GM12892 (cell line): ENCODE data around the gene CXCL3.

Experiments
- DNase-seq: peaks from one replicate; pipeline ENCODE4 v3.0.0; 2011; ENCODE audit not compliant: insufficient read length
- FAIRE-seq: peaks from 2 replicates; lab custom pipeline; 2011; peaks lifted over from hg19 to GRCh38; lab: Jason Lieb, UNC
- POLR2A ChIP-seq: IDR thresholded peaks from 2 replicates; pipeline ENCODE4 v1.6.1; 2011; ENCODE audit warnings: low read depth, low read length, control low read depth
- POLR2AphosphoS5 ChIP-seq: IDR thresholded peaks from 2 replicates; pipeline ENCODE4 v1.6.1; 2011; ENCODE audit warnings: low read depth, low read length, control low read depth
- TAF1 ChIP-seq: IDR thresholded peaks from 2 replicates; pipeline ENCODE4 v1.6.1; 2011; ENCODE audit warnings: low read depth, mild to moderate bottlenecking, control low read depth, low read length, borderline replicate concordance

Gene CXCL3

DNA sequence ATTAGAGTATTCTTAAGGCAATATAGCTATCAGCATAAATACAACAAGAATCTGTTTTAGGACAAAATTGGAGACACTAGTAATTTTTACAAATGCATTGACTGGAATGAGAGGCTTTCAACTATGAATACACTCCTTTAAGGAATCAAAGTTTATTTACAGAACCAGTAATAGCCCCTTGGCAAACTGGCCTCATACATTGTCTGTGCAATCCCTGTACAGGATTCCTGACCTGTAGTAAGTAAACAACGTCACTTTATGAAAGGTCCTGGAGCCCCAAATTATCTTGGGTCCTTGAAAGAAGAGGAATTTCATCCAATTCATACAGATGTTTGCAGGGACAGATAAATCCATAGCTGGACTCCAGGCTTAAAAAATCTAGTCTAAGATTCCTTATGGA lies 25.4 kb upstream of the CXCL3 start:
- no peak for DNase-seq
- no peak for FAIRE-seq
- TF ChIP-seq POLR2A (no peak), TAF1 (no peak)

DNA sequence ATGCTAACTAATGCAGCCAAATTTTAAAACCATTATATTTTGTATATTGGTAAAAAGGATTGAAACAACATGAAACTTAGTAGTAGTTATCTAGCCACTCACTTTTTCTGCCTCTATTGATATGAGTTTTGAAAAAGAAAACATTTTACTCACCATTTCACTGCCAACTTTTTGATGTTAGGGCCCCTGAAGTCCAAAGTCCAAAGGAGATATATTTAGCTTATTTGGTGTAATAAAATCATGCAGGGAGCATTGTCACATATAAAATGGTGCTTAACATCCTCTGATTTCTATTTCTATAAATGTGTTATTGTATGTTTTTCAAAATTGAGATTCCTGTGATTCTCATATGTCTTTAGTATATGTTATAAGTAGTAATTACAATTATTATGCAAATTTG lies 24.5 kb upstream of the CXCL3 start:
- FAIRE-seq (no peak), DNase-seq (no peak)

DNA sequence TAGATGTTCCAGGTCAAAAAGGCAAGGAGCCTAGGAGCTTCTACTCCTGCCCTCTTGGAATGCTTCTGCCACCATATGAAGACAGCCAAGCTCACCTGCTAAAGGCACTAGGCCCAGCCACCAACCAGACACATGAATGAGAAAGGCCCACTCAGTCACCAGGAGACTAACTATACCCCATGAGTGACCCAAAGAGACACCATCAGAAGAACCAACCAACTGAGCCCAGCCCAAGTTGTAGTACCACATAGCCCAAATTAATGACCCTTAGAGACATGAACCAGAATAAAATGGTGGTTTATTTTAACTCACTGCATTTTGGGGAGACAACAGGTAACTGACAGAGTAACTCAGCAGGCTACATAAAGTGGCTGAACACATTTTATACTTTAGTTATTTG lies 22.9 kb upstream of the CXCL3 start:
- DNase-seq (no peak), FAIRE-seq (no peak)
- TF ChIP-seq POLR2AphosphoS5 (no peak), TAF1 (no peak), POLR2A (no peak)

More for the DNA sequence above, 24.5 kb upstream of the CXCL3 start:
- TF ChIP-seq POLR2A (no peak), TAF1 (no peak), POLR2AphosphoS5 (no peak)

DNA sequence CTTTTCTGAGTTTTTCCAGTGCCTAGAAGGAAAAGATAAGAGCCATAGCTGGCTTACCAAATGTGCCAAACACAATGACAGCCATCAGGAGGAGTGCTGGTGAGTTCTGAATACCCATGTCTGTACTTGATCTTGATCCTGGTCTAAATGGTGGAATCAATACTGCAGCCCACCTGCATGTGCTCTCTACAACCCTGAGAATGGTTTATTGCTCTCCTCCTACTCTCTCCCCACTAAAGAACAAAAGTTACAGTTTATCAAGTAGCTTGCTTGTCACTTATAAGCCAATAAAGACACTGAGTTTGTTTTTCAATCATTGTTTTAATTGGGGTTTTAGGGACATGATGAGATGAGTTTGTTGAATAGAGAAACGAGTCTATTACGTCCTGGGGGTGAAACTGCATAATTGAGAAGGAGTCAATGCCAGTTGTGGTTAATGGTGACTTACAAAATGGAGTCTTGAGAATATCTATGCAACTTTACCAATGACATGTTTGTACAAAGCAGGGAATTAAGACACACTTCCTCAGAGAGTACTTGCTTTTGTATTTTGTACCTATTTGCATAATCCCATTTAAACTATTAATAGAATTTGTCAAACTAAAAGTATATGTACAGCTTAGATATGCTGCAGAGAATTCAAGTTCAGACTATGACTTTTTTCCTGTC lies 20.8 kb upstream of the CXCL3 start:
- TF ChIP-seq TAF1 = no peak
- TF ChIP-seq POLR2AphosphoS5 = no peak
- no peak for TF ChIP-seq POLR2A

DNA sequence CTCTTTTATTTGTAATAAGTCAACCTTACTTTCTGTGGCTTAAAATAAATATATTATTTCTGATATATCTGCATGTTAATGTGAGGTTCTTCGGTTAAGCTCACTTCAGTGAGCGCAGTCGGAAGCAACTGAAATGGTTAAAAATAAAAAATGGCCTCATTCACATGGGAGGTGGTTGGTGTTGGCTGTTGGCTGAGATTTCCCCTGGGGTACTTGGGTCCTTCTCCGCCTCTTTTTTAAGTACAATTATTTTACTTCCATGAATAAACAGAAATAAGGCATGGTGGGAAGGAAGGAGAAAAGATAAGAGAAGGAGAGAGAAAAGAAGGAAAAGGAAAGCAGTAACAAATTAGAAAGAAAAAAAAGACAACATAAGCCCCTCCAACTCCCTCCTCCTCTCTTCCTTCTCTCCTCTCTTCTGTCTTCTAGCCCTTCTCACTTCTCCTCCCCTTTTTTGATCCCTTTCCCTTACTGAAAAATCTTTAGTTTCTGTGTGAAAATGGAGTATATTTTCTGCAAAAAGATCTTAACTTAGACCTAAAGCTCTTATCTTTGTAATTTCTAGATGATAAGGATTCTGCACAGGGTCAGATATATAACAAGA lies 19.7 kb upstream of the CXCL3 start:
- no peak for DNase-seq
- no peak for FAIRE-seq
- TF ChIP-seq POLR2A = no peak
- no peak for TF ChIP-seq TAF1
- TF ChIP-seq POLR2AphosphoS5 = no peak

More for the DNA sequence above, 20.8 kb upstream of the CXCL3 start:
- no peak for FAIRE-seq
- DNase-seq = no peak

DNA sequence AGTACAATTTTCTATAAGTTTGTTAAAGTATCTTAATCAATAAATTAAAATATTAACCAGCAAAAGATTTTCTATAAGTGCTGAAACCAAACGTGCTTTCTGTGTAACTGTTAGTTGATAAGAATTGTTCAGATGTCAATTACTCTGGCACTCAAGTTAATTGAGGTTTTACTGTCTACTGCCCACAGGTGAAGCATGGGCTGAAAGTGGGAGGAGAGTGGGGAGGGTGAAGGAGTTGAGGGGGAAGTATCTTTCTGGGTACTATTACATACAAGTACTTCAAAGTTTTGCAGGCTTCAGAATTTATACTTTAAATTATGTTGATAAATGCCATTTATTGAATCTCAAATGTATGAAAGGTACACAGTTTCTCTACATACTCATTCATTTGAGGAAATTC lies 19.1 kb upstream of the CXCL3 start:
- FAIRE-seq (no peak), DNase-seq (no peak)
- no peak for TF ChIP-seq POLR2A
- TF ChIP-seq TAF1 = no peak
- no peak for TF ChIP-seq POLR2AphosphoS5

DNA sequence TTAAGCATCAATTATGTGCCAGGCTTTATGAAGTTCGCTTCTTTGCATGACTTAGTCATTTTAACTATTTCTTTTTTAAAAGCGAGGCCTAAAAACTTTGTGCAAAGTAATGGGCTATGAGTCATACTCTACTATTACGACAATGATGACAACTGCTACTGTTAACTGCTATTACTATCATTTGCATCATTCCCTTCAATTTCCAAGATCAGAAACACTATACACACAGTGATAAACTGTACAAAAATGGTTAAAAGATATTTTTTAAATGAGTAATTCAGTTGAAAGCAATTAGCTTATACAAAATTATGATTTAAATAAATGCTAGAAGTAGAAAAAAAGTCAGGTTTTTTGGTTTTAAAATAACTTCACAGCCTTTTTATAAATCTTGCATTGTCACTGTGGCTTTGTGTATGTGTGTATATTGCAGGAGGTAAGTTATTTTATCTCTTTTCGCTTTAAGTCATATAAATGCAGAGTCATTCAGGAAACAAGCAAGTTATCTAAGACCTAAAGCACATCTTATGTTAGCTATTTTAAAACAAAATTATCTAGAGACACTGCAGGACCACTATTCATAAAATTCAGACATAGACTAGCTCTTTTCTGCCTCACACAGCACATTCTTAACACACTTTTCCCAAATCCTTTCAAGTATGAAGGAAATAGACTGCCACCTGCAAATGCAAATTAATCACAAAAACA lies 18.5 kb upstream of the CXCL3 start:
- no peak for TF ChIP-seq POLR2AphosphoS5
- TF ChIP-seq TAF1 = no peak
- TF ChIP-seq POLR2A = no peak
- DNase-seq = no peak

DNA sequence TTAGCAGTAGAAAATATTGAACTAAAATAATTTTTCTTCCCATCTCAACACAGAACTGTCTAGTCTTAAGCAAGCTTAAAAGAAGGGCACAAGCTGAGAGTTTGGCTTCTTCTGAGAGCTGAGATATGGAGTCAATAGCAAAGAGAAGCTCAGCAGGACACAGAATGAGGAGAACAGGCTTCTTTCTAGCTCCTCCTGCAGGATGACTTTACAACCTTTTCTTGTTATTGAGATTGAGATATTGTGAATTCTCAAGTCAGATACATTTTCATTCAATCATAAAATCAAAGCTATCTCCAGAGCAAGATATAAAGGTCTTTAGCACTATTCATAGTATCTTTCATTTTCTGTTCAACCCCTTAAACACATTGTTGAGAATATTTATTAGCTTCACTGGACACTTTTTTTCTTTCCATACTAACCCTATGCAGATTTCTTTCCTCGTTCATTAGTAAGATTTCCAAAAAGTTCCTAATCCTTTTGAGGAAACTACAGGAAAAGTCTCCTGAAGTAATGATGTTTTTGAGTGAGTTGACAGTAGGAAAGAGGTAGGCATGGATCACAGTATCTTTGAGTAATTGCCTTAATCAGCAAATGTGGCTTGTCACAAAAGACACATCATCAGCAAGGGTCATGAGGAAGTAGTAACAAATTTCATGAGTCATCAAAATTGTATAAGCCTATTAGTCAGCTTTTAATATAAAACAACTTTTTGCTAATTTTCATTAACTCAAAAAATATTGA lies 17.8 kb upstream of the CXCL3 start:
- FAIRE-seq = no peak
- DNase-seq = no peak
- TF ChIP-seq TAF1 (no peak), POLR2AphosphoS5 (no peak), POLR2A (no peak)

More for the DNA sequence above, 18.5 kb upstream of the CXCL3 start:
- FAIRE-seq = no peak

DNA sequence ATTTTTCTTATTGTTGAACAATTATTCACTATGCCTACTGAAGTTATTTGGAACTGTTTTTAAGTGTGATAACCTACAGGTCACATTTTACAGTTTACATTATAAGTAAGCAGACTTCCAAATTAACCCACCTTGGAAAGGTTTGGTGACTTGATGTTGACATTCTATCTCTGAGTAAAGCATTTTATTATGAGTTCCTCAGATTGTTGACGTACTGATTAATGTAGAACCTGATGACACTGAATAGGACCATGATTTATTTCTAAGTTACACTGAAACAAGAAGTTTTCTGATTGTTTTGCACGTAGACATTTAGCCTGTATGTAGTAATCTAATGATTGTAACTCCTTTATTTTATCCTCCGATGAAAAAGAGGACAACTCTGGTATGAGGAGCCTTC lies 17.0 kb upstream of the CXCL3 start:
- FAIRE-seq (no peak), DNase-seq (no peak)
- TF ChIP-seq POLR2AphosphoS5 = no peak
- no peak for TF ChIP-seq POLR2A
- TF ChIP-seq TAF1 = no peak

DNA sequence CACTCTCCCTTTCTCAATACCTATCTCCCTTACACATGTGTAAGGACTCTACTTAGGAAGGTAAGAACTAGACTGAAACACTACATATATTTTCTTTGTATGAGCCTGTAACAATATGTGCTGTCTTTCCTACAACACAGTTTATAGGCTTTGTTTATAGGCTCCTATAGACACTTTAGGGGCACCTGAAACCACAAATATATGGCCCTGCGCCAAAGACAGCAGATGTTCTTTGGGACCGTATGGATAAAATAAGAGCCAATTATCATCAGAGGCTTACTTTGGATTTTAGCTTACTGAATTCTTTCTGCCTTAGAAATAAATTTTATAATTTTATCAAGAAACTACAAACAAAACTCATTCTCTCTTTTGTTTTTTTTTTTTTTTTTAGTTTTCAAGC lies 16.6 kb upstream of the CXCL3 start:
- FAIRE-seq (no peak), DNase-seq (no peak)
- TF ChIP-seq TAF1 = no peak
- no peak for TF ChIP-seq POLR2AphosphoS5
- TF ChIP-seq POLR2A = no peak

DNA sequence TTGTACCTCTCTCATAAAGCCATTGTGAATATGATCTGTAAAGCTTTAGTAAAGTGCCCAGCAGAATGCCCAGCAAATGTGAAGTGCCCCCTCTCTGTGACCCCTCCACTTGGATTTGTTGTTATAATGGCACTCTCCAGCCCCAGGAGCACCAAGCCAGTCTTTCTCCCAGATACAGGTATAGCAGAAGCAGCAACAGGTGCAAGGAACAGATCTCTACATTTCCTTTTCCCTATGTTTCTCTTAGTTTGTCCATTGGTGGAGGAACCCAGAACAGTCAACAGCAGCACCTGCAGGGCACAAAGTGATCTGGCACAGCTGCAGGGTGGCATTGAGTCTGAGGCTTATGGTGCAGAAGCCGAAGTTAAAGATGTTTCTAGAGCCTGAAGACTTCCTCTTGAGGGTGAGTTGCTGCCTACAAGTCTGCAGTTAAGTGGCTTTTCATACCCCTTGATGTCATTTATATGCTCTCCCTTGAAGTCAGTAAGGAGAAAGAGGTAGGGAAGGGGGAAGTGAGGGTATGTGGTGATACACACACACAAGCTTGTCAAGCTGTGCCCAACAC lies 16.1 kb upstream of the CXCL3 start:
- no peak for TF ChIP-seq TAF1
- no peak for TF ChIP-seq POLR2AphosphoS5
- no peak for TF ChIP-seq POLR2A
- FAIRE-seq (no peak), DNase-seq (no peak)

DNA sequence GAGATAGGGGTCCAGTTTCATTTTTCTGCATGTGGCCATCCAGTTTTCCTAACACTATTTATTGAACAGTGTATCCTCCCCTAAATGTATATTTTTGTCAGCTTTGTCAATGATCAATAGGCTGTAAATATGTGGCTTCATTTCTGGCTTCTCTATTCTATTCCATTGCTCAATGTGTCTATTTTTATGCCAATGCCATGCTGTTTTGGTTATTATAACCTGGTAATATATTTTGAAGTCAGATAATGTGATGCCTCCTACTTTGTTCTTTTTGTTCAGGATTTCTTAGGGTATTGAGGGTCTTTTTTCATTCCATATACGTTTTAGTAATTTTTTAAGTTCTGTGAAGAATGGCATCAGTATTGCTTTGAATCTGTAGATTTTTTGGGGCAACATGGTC lies 8.7 kb upstream of the CXCL3 start:
- DNase-seq (no peak), FAIRE-seq (no peak)
- TF ChIP-seq POLR2A (no peak), POLR2AphosphoS5 (no peak), TAF1 (no peak)
